Kidney epithelial cell (primary cell): ENCODE measurements around the gene FTO. TPM values are rescaled to one million over a fixed set of nuclear protein-coding genes. Genes with fewer than 3 reads are reported as not detected.

ENCODE experiments used
- DNase-seq: peaks from one replicate; pipeline ENCODE4 v3.0.0-alpha.2; 2010; ENCODE audit warnings: low read depth
- H3K27me3 ChIP-seq: 2 replicates; pipeline ENCODE4 v1.6.0; 2011; ENCODE audit warnings: low read length; ENCODE audit not compliant: control insufficient read depth, insufficient read depth
- H3K36me3 ChIP-seq: 2 replicates; pipeline ENCODE4 v1.5.1; 2011; ENCODE audit warnings: low read length; ENCODE audit not compliant: control insufficient read depth, insufficient read depth
- H3K4me3 ChIP-seq: 2 replicates; pipeline ENCODE4 v1.5.1; 2011; ENCODE audit warnings: low read depth, mild to moderate bottlenecking, control low read depth, low read length
- total RNA-seq: library from RNA; depleted of rRNA; stranded (reverse); fragments of >200 nt; gene quantifications from 2 replicates; pipeline ENCODE4 v1.2.3, GENCODE V29; 2015
- TF ChIP-seq, protein P1 (sequence below): IDR thresholded peaks from 2 replicates; pipeline ENCODE4 v1.5.1; 2011; ENCODE audit warnings: mild to moderate bottlenecking, moderate library complexity, low read length, control low read depth, inconsistent platforms; ENCODE audit not compliant: insufficient read depth, poor library complexity, severe bottlenecking

Gene FTO
- total RNA-seq, 1 donor from 2014 or later = 66.9 TPM

DNA sequence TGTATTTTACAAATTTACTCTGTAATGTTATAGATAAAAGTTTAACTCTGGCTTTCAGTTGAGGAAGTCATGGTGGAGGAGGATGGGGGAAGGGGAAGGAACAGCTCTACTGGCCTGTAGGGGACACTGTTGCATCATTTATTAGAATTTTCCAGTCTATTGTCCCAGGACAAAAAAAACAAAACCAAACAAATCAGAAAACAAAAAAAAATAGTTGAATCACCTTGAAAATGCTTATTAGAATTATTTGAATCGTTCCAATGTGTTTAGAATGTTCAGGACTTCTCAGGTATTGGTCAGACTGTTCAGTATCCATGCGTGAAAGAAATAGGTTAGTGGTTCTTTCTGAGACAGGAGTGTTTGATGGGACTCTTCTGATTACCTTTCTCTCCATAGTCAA, 242.0 kb downstream of the FTO start:
- TF ChIP-seq, protein P1, sequence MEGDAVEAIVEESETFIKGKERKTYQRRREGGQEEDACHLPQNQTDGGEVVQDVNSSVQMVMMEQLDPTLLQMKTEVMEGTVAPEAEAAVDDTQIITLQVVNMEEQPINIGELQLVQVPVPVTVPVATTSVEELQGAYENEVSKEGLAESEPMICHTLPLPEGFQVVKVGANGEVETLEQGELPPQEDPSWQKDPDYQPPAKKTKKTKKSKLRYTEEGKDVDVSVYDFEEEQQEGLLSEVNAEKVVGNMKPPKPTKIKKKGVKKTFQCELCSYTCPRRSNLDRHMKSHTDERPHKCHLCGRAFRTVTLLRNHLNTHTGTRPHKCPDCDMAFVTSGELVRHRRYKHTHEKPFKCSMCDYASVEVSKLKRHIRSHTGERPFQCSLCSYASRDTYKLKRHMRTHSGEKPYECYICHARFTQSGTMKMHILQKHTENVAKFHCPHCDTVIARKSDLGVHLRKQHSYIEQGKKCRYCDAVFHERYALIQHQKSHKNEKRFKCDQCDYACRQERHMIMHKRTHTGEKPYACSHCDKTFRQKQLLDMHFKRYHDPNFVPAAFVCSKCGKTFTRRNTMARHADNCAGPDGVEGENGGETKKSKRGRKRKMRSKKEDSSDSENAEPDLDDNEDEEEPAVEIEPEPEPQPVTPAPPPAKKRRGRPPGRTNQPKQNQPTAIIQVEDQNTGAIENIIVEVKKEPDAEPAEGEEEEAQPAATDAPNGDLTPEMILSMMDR = peak; percentile 84
- no peak overlapping the region for H3K4me3 ChIP-seq
- H3K27me3 ChIP-seq = no peaks in the 10 kb centered on the region
- H3K36me3 ChIP-seq = no peaks in the 10 kb centered on the region
- DNase-seq = no peak

DNA sequence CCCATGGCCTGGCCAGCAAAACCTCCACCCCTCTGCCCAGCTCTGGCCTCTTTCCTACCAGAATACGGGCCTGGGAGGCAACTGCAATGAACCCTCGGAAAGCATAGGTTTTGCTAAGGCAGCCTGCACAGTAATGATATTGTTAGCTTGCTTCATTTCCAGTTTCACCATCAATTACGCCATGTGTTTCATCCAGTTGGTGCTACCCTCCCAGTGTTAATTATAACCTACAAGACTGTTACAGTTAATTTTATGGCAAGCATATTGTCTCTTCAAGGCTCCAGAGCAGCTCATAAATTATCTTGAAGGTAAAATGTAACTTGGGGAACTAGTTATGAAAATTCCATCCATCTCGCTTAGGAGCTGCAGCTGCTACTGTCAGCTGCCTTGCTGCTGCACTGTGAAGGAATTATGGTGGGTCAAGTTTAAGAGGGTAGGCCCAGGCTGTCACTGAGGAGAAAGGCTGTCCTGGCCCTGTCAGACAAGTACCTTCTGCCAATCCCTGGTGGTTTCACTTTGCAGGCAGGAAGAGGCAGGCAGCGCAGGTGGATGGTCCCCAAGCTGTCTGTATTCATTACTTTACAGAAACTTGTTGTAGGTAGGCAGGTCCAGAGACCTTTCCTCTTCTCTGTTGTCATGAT, 242.9 kb downstream of the FTO start:
- H3K36me3 ChIP-seq = no peaks in the 10 kb centered on the region

DNA sequence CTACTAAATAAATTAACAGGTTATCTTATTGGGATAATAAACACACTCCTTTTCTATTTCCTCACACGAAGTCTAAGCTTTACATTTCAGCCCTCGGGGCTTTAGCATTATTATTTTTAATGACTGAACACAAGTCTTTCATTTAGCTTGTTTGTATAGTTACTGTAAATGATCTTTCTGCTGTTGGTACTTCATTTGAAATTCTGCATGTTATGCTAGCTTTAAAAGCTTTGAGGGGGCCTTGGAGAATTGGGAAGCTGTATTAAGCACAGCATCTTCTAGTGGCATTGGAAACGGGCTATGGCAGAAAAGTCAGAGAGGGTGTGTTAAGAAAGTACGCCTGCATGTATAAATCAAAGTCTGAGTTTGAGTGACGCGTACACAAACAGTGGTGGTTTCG, 243.7 kb downstream of the FTO start:
- Histone ChIP-seq H3K4me3 (no peak overlapping the region), H3K27me3 (no peaks in the 10 kb centered on the region), H3K36me3 (no peaks in the 10 kb centered on the region)
- no peak for DNase-seq
- TF ChIP-seq, protein P1 = no peak

More for the DNA sequence above, 242.9 kb downstream of the FTO start:
- TF ChIP-seq, protein P1 = no peak
- no peak for DNase-seq
- Histone ChIP-seq H3K4me3 (no peak overlapping the region), H3K27me3 (no peaks in the 10 kb centered on the region)

DNA sequence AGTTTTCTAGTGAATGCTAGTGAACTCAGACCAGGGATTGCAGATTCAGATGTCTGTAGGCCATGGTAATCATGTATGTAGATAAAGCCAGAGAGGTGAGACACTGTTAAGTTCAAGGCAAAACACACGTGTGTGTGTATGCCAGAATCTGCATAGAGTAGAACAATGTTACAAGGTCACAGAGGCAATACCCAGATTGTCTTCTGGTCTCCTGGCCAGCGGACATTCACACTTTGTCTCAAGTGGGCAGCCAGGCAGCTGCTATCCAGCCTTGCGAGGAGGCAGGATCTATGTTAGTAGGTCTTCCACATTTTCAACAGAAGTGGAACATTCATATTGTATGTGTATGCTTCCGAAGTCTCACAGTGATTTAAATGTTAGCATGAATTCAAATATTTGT, 244.4 kb downstream of the FTO start:
- TF ChIP-seq, protein P1 = no peak
- no peaks in the 10 kb centered on the region for H3K36me3 ChIP-seq

DNA sequence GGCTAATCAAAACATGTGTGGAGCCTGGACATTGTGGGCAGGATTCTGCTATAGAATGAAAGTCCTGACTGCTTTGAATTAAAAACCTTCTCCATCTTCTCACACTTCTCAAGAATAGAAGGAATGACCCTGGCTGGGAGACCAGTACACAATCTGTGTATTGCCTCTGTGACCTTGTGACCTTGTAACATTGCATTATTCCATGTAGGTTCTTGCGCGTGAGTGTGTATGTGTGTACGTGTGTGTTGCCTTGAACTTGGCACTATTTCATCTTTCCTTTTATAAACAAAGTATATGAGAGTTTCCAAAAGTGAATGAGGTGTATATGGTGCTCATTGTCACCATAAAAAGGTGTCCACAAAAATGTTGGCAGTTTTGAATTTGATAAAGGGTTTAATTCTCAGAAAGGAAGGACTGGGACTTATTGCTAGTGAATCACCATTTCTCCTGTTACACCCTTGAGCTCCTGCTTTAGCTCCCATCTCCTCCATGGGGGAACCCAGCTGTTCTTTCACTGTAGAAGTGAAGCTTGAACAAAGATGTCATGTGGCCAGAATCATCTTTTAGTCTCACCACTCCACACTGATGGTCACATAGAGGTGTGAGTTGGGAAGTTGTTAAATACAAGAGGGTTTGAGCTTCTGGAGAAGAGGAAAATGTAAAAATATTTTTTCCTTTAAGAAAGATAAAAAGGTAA, 244.9 kb downstream of the FTO start:
- Histone ChIP-seq H3K27me3 (no peaks in the 10 kb centered on the region), H3K36me3 (no peaks in the 10 kb centered on the region), H3K4me3 (no peak overlapping the region)
- DNase-seq = no peak
- TF ChIP-seq, protein P1 = no peak

More for the DNA sequence above, 244.4 kb downstream of the FTO start:
- Histone ChIP-seq H3K27me3 (no peaks in the 10 kb centered on the region), H3K4me3 (no peak overlapping the region)
- DNase-seq = no peak
